GM12801 (cell line): Measurements from ENCODE around the gene RPLP2.

Source experiments
- CTCF ChIP-seq: IDR thresholded peaks from one replicate; pipeline ENCODE4 v1.5.1; 2011; ENCODE audit warnings: control low read depth; ENCODE audit not compliant: insufficient read length; ENCODE audit errors: extremely low read depth

RPLP2 gene

GRCh38 chr11:809287-810039 is at the start of gene RPLP2:
Gene RPLP2 (plus strand): TSS chr11:809967. CDS start chr11:810235, 268 bp downstream.
- TF ChIP-seq CTCF = no peak

DNA sequence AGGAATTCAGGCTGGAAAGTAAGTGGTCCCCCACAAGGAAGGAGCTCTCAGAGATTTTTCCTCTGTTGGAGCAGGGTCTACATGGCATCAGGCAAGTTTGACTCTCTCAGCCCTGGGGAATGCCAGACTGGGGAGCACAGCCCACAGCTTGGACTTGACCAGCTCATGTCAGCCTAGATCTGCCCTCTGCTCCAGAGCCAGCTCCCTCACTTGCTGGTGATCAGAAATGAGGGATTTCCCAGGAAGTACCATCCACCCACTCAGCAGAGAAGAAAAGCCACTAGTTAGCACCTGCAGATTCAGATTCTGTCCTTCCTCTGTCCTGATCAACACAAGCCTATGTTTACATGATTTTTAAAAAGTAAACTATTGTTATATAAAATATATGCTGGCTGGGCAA is 49.5 kb upstream of the RPLP2 start:
- no peak for TF ChIP-seq CTCF

GRCh38 chr11:761526-762108 is 48.1 kb upstream of the RPLP2 start:
- no peak for TF ChIP-seq CTCF

DNA sequence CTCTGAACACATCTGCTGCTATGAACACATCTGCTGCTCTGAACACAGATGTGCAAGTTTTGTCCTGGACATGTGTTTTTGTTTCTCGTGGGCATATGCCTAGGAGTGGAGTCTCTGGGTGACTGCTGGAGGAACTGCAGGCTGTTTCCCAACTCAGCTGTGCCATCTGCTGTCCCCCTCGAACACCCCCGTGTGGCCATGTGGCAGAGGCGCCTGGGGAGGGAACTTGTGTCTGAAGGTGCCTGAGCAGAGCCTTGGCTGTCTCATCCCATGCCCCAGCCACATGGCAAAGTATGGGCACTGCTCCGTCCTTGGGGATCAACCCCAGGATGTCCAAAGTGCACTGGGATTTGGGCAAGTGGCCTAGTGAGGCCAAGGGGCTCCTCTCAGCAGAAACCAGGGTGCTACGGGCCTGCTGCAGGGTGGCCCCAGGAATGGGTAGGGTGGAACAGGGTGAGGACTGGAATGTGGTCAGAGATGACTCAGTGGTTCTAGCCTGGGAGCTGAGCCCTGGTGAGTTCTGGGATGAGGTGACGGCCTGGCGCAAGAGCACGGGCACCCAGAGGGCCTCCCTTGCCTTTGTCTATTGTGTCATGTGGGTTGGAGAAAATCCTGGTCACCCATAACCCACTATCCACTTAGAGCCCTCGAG is 47.2 kb upstream of the RPLP2 start:
- no peak for TF ChIP-seq CTCF

- TF ChIP-seq CTCF = no peak
Measured at GRCh38 chr11:763073-763463, 46.7 kb upstream of the RPLP2 start.

GRCh38 chr11:763549-764321 is 46.0 kb upstream of the RPLP2 start:
- no peak for TF ChIP-seq CTCF
